GM18519 (cell line): ENCODE results near the gene CUEDC1.

Experiments used
- ATAC-seq: cut with Tn5 transposase; IDR thresholded peaks from one replicate; pipeline ENCODE4 v1.9.1; 2021; ENCODE audit warnings: mild to moderate bottlenecking, moderate library complexity; ENCODE audit not compliant: unreplicated experiment, low FRiP score

Gene CUEDC1

GRCh38 chr17:57955183-57955931 lies at the start of gene CUEDC1:
TSS of gene CUEDC1 (minus strand) at chr17:57955412. CDS start at chr17:57885564, 69,848 bp downstream.
- no peak for ATAC-seq

- ATAC-seq = no peak
Measured at GRCh38 chr17:58004060-58004459, 48.8 kb upstream of the CUEDC1 start.

- no peak for ATAC-seq
Measured at GRCh38 chr17:58002973-58003372, 47.8 kb upstream of the CUEDC1 start.

GRCh38 chr17:58002154-58002948 lies 47.1 kb upstream of the CUEDC1 start:
- no peak for ATAC-seq

GRCh38 chr17:58001461-58002124 lies 46.4 kb upstream of the CUEDC1 start:
- ATAC-seq = no peak

GRCh38 chr17:57999496-58000017 lies 44.3 kb upstream of the CUEDC1 start:
- ATAC-seq = no peak

- ATAC-seq = no peak
Measured at GRCh38 chr17:57999010-57999495, 43.8 kb upstream of the CUEDC1 start.

- no peak for ATAC-seq
Measured at GRCh38 chr17:57997085-57997809, 42.0 kb upstream of the CUEDC1 start.

GRCh38 chr17:57995076-57995956 lies 40.1 kb upstream of the CUEDC1 start:
- no peak for ATAC-seq

- ATAC-seq = no peak
Measured at GRCh38 chr17:57994436-57994835, 39.2 kb upstream of the CUEDC1 start.

GRCh38 chr17:57993471-57994365 lies 38.5 kb upstream of the CUEDC1 start:
- no peak for ATAC-seq

- no peak for ATAC-seq
Measured at GRCh38 chr17:57991537-57991936, 36.3 kb upstream of the CUEDC1 start.

GRCh38 chr17:57990037-57990436 lies 34.8 kb upstream of the CUEDC1 start:
- no peak for ATAC-seq

- ATAC-seq = no peak
Measured at GRCh38 chr17:57988301-57989250, 33.4 kb upstream of the CUEDC1 start.

- ATAC-seq = no peak
Measured at GRCh38 chr17:57987581-57988300, 32.5 kb upstream of the CUEDC1 start, which contains the start of gene VEZF1. TSS of gene VEZF1 (minus strand) at chr17:57988254. CDS start at chr17:57988111, 143 bp downstream.

GRCh38 chr17:57986841-57987580 lies 31.8 kb upstream of the CUEDC1 start:
- ATAC-seq = no peak
